Measurements from ENCODE around the gene CENPF. TPM values are rescaled to one million over a fixed set of nuclear protein-coding genes. Genes with fewer than 3 reads are reported as not detected.

The CENPF gene
- total and polyA plus RNA-seq, 4 experiments from 2014 or later, result 0.02 to 2.8 (median 1.5) TPM

GRCh38 chr1:214632091-214632490 lies 29.1 kb downstream of the CENPF start:
- no peaks in the 10 kb centered on the region for H3K27me3 Mint-ChIP-seq
- H3K9me3 Mint-ChIP-seq, result no peaks in the 10 kb centered on the region
- Histone ChIP-seq H3K9me3 (ENCODE audit: control insufficient read depth in 1 of 2, low read length in 2 of 2) (no peaks in the 10 kb centered on the region), H3K4me1 (ENCODE audit: insufficient read depth, low read length) (peaks cover 27% of the 10 kb centered on the region), H3K36me3 (ENCODE audit: insufficient read depth, low read length) (no peaks in the 10 kb centered on the region), H3K27ac (ENCODE audit: low read depth, low read length) (no peak overlapping the region), H3K4me3 (ENCODE audit: low read length in 2 of 2) (peak overlapping the region in 1 of 2 donors; percentile 43), H3K27me3 (ENCODE audit: insufficient read depth, low read length) (no peaks in the 10 kb centered on the region)
- peak overlapping the region; percentile 75 to 97 (median 94) for H3K27ac Mint-ChIP-seq
- intact Hi-C loops (cut with micrococcal nuclease), result no loop called here
- DNase-seq, result peak; percentile 65 to 80 (median 74)
- peaks cover 11 to 34% (median 24%) of the 10 kb centered on the region in 4 donors for H3K4me1 Mint-ChIP-seq
- POLR2A ChIA-PET (ENCODE audit: partially characterized antibody), result interaction anchor here (0.6 to 1.4 kb wide), 3 partner anchors 9 to 208 kb away, joined by 3 to 7 read pairs (median 3); no protein-coding TSS in a partner anchor
- CTCF ChIA-PET (ENCODE audit: partially characterized antibody), result interaction anchor here (0.7 to 1.2 kb wide), 7 partner anchors 9 to 371 kb away, joined by 3 to 5 read pairs (median 4); no protein-coding TSS in a partner anchor
- peak overlapping the region; percentile 33 to 75 (median 60) for H3K4me3 Mint-ChIP-seq
- H3K36me3 Mint-ChIP-seq, result no peaks in the 10 kb centered on the region

GRCh38 chr1:214633686-214634085 lies 30.7 kb downstream of the CENPF start:
- Mint-ChIP-seq H3K27me3 (no peaks in the 10 kb centered on the region), H3K4me1 (peaks cover 21 to 46% (median 34%) of the 10 kb centered on the region in 4 donors), H3K27ac (peak overlapping the region in 4 of 7 donors; percentile 16 to 86 (median 65)), H3K9me3 (no peaks in the 10 kb centered on the region), H3K4me3 (no peak overlapping the region), H3K36me3 (no peaks in the 10 kb centered on the region)
- intact Hi-C loops (cut with micrococcal nuclease), result no loop called here
- ChIA-PET CTCF (ENCODE audit: partially characterized antibody) (no interaction called here), POLR2A (ENCODE audit: partially characterized antibody) (no interaction called here)
- no peaks in the 10 kb centered on the region for H3K9me3 ChIP-seq (ENCODE audit: control insufficient read depth in 1 of 2, low read length in 2 of 2)
- DNase-seq, result no peak
- H3K4me3 ChIP-seq (ENCODE audit: low read length in 2 of 2), result no peak overlapping the region
- no peaks in the 10 kb centered on the region for H3K27me3 ChIP-seq (ENCODE audit: insufficient read depth, low read length)
- H3K4me1 ChIP-seq (ENCODE audit: insufficient read depth, low read length), result peaks cover 41% of the 10 kb centered on the region
- H3K36me3 ChIP-seq (ENCODE audit: insufficient read depth, low read length), result no peaks in the 10 kb centered on the region
- H3K27ac ChIP-seq (ENCODE audit: low read depth, low read length), result no peak overlapping the region

- no peak overlapping the region for H3K4me3 Mint-ChIP-seq
- H3K4me3 ChIP-seq (ENCODE audit: low read length in 2 of 2), result no peak overlapping the region
- H3K27me3 Mint-ChIP-seq, result no peaks in the 10 kb centered on the region
- no peaks in the 10 kb centered on the region for H3K27me3 ChIP-seq (ENCODE audit: insufficient read depth, low read length)
- H3K4me1 Mint-ChIP-seq, result peaks cover 25 to 52% (median 37%) of the 10 kb centered on the region in 4 donors
- intact Hi-C loops (cut with micrococcal nuclease), result no loop called here
- CTCF ChIA-PET (ENCODE audit: partially characterized antibody), result no interaction called here
- POLR2A ChIA-PET (ENCODE audit: partially characterized antibody), result no interaction called here
- no peaks in the 10 kb centered on the region for H3K9me3 Mint-ChIP-seq
- DNase-seq, result no peak
- H3K27ac Mint-ChIP-seq, result peak overlapping the region in 4 of 7 donors; percentile 5 to 86 (median 65)
- no peaks in the 10 kb centered on the region for H3K36me3 ChIP-seq (ENCODE audit: insufficient read depth, low read length)
- H3K27ac ChIP-seq (ENCODE audit: low read depth, low read length), result no peak overlapping the region
- peaks cover 47% of the 10 kb centered on the region for H3K4me1 ChIP-seq (ENCODE audit: insufficient read depth, low read length)
- H3K36me3 Mint-ChIP-seq, result no peaks in the 10 kb centered on the region
- H3K9me3 ChIP-seq (ENCODE audit: control insufficient read depth in 1 of 2, low read length in 2 of 2), result no peaks in the 10 kb centered on the region
These were observed 31.3 kb downstream of the CENPF start for GRCh38 chr1:214634267-214634666.

GRCh38 chr1:214635086-214635485 lies 32.1 kb downstream of the CENPF start:
- H3K9me3 Mint-ChIP-seq, result no peaks in the 10 kb centered on the region
- H3K36me3 Mint-ChIP-seq, result no peaks in the 10 kb centered on the region
- no peaks in the 10 kb centered on the region for H3K27me3 Mint-ChIP-seq
- peak overlapping the region in 4 of 7 donors; percentile 7 to 53 (median 30) for H3K27ac Mint-ChIP-seq
- Histone ChIP-seq H3K4me3 (ENCODE audit: low read length in 2 of 2) (no peak overlapping the region), H3K4me1 (ENCODE audit: insufficient read depth, low read length) (peaks cover 55% of the 10 kb centered on the region), H3K9me3 (ENCODE audit: control insufficient read depth in 1 of 2, low read length in 2 of 2) (no peaks in the 10 kb centered on the region), H3K27ac (ENCODE audit: low read depth, low read length) (no peak overlapping the region), H3K36me3 (ENCODE audit: insufficient read depth, low read length) (no peaks in the 10 kb centered on the region), H3K27me3 (ENCODE audit: insufficient read depth, low read length) (no peaks in the 10 kb centered on the region)
- POLR2A ChIA-PET (ENCODE audit: partially characterized antibody), result no interaction called here
- peaks cover 25 to 54% (median 38%) of the 10 kb centered on the region in 4 donors for H3K4me1 Mint-ChIP-seq
- intact Hi-C loops (cut with micrococcal nuclease), result loop anchor here (5.0 kb wide), 1 partner anchor 423 kb away; no protein-coding TSS in a partner anchor
- CTCF ChIA-PET (ENCODE audit: partially characterized antibody), result interaction anchor here (0.9 to 9.2 kb wide), 6 partner anchors 8 to 374 kb away, joined by 3 to 121 read pairs (median 4); no protein-coding TSS in a partner anchor
- peak overlapping the region in 1 of 8 donors; percentile 45 for H3K4me3 Mint-ChIP-seq
- no peak for DNase-seq

GRCh38 chr1:214635506-214635905 lies 32.5 kb downstream of the CENPF start:
- peaks cover 25 to 51% (median 38%) of the 10 kb centered on the region in 4 donors for H3K4me1 Mint-ChIP-seq
- Histone ChIP-seq H3K27ac (ENCODE audit: low read depth, low read length) (no peak overlapping the region), H3K9me3 (ENCODE audit: control insufficient read depth in 1 of 2, low read length in 2 of 2) (no peaks in the 10 kb centered on the region), H3K36me3 (ENCODE audit: insufficient read depth, low read length) (no peaks in the 10 kb centered on the region), H3K4me3 (ENCODE audit: low read length in 2 of 2) (no peak overlapping the region), H3K4me1 (ENCODE audit: insufficient read depth, low read length) (peaks cover 59% of the 10 kb centered on the region), H3K27me3 (ENCODE audit: insufficient read depth, low read length) (no peaks in the 10 kb centered on the region)
- no peak overlapping the region for H3K4me3 Mint-ChIP-seq
- intact Hi-C loops (cut with micrococcal nuclease), result loop anchor here (5.0 kb wide), 1 partner anchor 423 kb away; no protein-coding TSS in a partner anchor
- ChIA-PET POLR2A (ENCODE audit: partially characterized antibody) (no interaction called here), CTCF (ENCODE audit: partially characterized antibody) (interaction anchor here (0.9 to 9.2 kb wide), 7 partner anchors 9 to 374 kb away, joined by 3 to 121 read pairs (median 4); no protein-coding TSS in a partner anchor)
- H3K9me3 Mint-ChIP-seq, result no peaks in the 10 kb centered on the region
- DNase-seq, result no peak
- H3K36me3 Mint-ChIP-seq, result no peaks in the 10 kb centered on the region
- peak overlapping the region in 1 of 7 donors; percentile 53 for H3K27ac Mint-ChIP-seq
- no peaks in the 10 kb centered on the region for H3K27me3 Mint-ChIP-seq

GRCh38 chr1:214636436-214636835 lies 33.4 kb downstream of the CENPF start:
- Mint-ChIP-seq H3K4me3 (no peak overlapping the region), H3K36me3 (no peaks in the 10 kb centered on the region), H3K27me3 (no peaks in the 10 kb centered on the region), H3K27ac (no peak overlapping the region), H3K9me3 (no peaks in the 10 kb centered on the region), H3K4me1 (peaks cover 22 to 48% (median 33%) of the 10 kb centered on the region in 4 donors)
- intact Hi-C loops (cut with micrococcal nuclease), result loop anchor here (5.0 kb wide), 1 partner anchor 424 kb away; no protein-coding TSS in a partner anchor
- Histone ChIP-seq H3K4me1 (ENCODE audit: insufficient read depth, low read length) (peaks cover 60% of the 10 kb centered on the region), H3K27ac (ENCODE audit: low read depth, low read length) (no peak overlapping the region), H3K27me3 (ENCODE audit: insufficient read depth, low read length) (no peaks in the 10 kb centered on the region), H3K36me3 (ENCODE audit: insufficient read depth, low read length) (no peaks in the 10 kb centered on the region), H3K9me3 (ENCODE audit: control insufficient read depth in 1 of 2, low read length in 2 of 2) (no peaks in the 10 kb centered on the region), H3K4me3 (ENCODE audit: low read length in 2 of 2) (no peak overlapping the region)
- ChIA-PET POLR2A (ENCODE audit: partially characterized antibody) (no interaction called here), CTCF (ENCODE audit: partially characterized antibody) (interaction anchor here (1.1 to 9.2 kb wide), 6 partner anchors 10 to 304 kb away, joined by 3 to 121 read pairs (median 12); no protein-coding TSS in a partner anchor)
- DNase-seq, result no peak

- POLR2A ChIA-PET (ENCODE audit: partially characterized antibody), result no interaction called here
- Histone ChIP-seq H3K27me3 (ENCODE audit: insufficient read depth, low read length) (no peaks in the 10 kb centered on the region), H3K4me1 (ENCODE audit: insufficient read depth, low read length) (peaks cover 60% of the 10 kb centered on the region), H3K27ac (ENCODE audit: low read depth, low read length) (no peak overlapping the region), H3K9me3 (ENCODE audit: control insufficient read depth in 1 of 2, low read length in 2 of 2) (no peaks in the 10 kb centered on the region), H3K36me3 (ENCODE audit: insufficient read depth, low read length) (no peaks in the 10 kb centered on the region), H3K4me3 (ENCODE audit: low read length in 2 of 2) (no peak overlapping the region)
- H3K4me1 Mint-ChIP-seq, result peaks cover 19 to 42% (median 27%) of the 10 kb centered on the region in 4 donors
- no peak for DNase-seq
- no peaks in the 10 kb centered on the region for H3K27me3 Mint-ChIP-seq
- H3K9me3 Mint-ChIP-seq, result no peaks in the 10 kb centered on the region
- CTCF ChIA-PET (ENCODE audit: partially characterized antibody), result interaction anchor here (1.4 to 9.2 kb wide), 7 partner anchors 10 to 376 kb away, joined by 6 to 121 read pairs (median 11); no protein-coding TSS in a partner anchor
- intact Hi-C loops (cut with micrococcal nuclease), result loop anchor here (1.0 to 5.0 kb wide), 2 partner anchors 9 to 425 kb away; no protein-coding TSS in a partner anchor
- no peak overlapping the region for H3K4me3 Mint-ChIP-seq
- H3K27ac Mint-ChIP-seq, result peak overlapping the region in 3 of 7 donors; percentile 7 to 60 (median 54)
- no peaks in the 10 kb centered on the region for H3K36me3 Mint-ChIP-seq
These were observed 34.1 kb downstream of the CENPF start for GRCh38 chr1:214637125-214637524.
